Measurements from ENCODE around the gene IYD.

GRCh38 chr6:150325066-150325772 is 43.6 kb upstream of the IYD start:
- TF ChIP-seq POLR2A (IDR thresholded peaks at IDR 0.05; ENCODE audit: low read length) (no peak), GATA1 (IDR thresholded peaks at IDR 0.05; ENCODE audit: low read depth, low read length) (no peak)

Measured in erythroblast (primary cell).